H1 (cell line): ENCODE results near the gene TRIM14. TPM values are rescaled to one million over a fixed set of nuclear protein-coding genes. Genes with fewer than 3 reads are reported as not detected.

Source experiments
- BCL11A ChIP-seq, 2 experiments: IDR thresholded peaks; one replicate each; pipeline ENCODE4 v1.6.1; 2011; ENCODE audit warnings: low read depth in 2 of 2, low read length in 2 of 2, mild to moderate bottlenecking in 2 of 2
- CREB1 ChIP-seq: IDR thresholded peaks from 2 replicates; pipeline ENCODE4 v1.6.1; 2012; ENCODE audit warnings: inconsistent platforms
- KDM4A ChIP-seq: IDR thresholded peaks from one replicate; pipeline ENCODE4 v1.7.1; 2012; ENCODE audit warnings: low read depth, mild to moderate bottlenecking, moderate library complexity, low read length, inconsistent platforms; ENCODE audit not compliant: severe bottlenecking
- MAFK ChIP-seq: IDR thresholded peaks from 2 replicates; pipeline ENCODE4 v1.6.1; 2012; ENCODE audit warnings: low read depth, mild to moderate bottlenecking, improper control_type of control experiment, low read length
- NRF1 ChIP-seq: IDR thresholded peaks from 2 replicates; pipeline ENCODE4 v1.6.1; 2011; ENCODE audit warnings: mild to moderate bottlenecking, low read depth, low read length, improper control_type of control experiment
- SIN3A ChIP-seq, 2 experiments: IDR thresholded peaks in 1 of 2; conservative IDR thresholded peaks in 1 of 2; 2 replicates each; pipeline ENCODE4 v1.6.1; 2011 to 2012; ENCODE audit warnings: low read length in 2 of 2, improper control_type of control experiment in 1 of 2, low read depth in 1 of 2, mild to moderate bottlenecking in 1 of 2
- TAF1 ChIP-seq: IDR thresholded peaks from 2 replicates; pipeline ENCODE4 v1.6.1; 2011; ENCODE audit warnings: mild to moderate bottlenecking, low read depth, low read length
- polyA plus RNA-seq, 7 experiments: library from polyadenylated mRNA; depleted of rRNA in 3 of 7; stranded (reverse) in 5 of 7; unstranded in 2 of 7; fragments of >200 nt in 5 of 7; fragments of 200-250 nt in 2 of 7; gene quantifications; 1 replicate in 5 of 7; 2 replicates in 1 of 7; 4 replicates in 1 of 7; pipeline versions ENCODE4 v1.2.1 to v1.2.3, GENCODE V29; 2011 to 2013; ENCODE audit warnings: missing spikeins in 2 of 7, mixed read lengths in 2 of 7
- total RNA-seq: library from RNA; stranded (reverse); fragmentation: NEBNext Ultra II Directional; extraction: Animal tissue kit (Norgen Biotek cat#: 25700); gene quantifications from 2 replicates; pipeline ENCODE4 v1.2.1, GENCODE V29; 2021
- TF ChIP-seq, protein P1 (sequence below): fragments of 300-600 bp; sonication (generic); IDR thresholded peaks from 2 replicates; pipeline ENCODE4 v1.7.1; 2012; ENCODE audit warnings: low read length, moderate library complexity, mild to moderate bottlenecking, inconsistent platforms; ENCODE audit not compliant: insufficient replicate concordance
- TF ChIP-seq, protein P2 (sequence below), 3 experiments: IDR thresholded peaks; 1 replicate in 2 of 3; 2 replicates in 1 of 3; pipeline versions ENCODE4 v1.5.1 to v1.6.1; 2011; ENCODE audit warnings: low read length in 3 of 3, mild to moderate bottlenecking in 3 of 3, inconsistent platforms in 2 of 3, low read depth in 1 of 3, moderate library complexity in 1 of 3; ENCODE audit not compliant: insufficient read depth in 1 of 3; ENCODE audit errors: control extremely low read depth in 1 of 3

TRIM14 gene
- total and polyA plus RNA-seq, 2 of the 8 experiments (the other 6 are each of a cell fraction or from before 2014, with no cell fraction given) = 9.2 to 19.4 TPM

DNA sequence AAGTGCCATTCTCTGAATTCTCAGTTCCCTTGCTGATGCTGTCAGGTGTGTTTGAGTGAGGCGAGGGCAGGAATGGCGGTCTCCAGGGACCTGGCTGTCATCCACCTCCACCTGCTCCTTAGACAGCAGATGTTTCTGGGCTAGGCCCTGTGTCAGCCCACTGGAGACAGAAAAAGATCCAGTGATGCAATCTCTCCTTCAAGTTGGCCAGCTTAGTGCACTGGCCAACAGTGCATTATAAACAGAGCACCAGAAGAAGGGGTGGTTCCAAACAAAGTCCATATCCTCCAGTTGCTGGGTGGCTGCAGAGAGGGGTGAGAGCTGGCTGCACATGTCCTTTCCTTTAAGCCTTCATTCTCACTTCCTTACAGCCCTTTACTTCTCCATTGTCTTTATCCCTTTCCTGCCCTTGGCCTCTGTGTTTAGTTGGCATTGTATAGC lies 35.9 kb downstream of the TRIM14 start (continued):
- TF ChIP-seq, protein P1, sequence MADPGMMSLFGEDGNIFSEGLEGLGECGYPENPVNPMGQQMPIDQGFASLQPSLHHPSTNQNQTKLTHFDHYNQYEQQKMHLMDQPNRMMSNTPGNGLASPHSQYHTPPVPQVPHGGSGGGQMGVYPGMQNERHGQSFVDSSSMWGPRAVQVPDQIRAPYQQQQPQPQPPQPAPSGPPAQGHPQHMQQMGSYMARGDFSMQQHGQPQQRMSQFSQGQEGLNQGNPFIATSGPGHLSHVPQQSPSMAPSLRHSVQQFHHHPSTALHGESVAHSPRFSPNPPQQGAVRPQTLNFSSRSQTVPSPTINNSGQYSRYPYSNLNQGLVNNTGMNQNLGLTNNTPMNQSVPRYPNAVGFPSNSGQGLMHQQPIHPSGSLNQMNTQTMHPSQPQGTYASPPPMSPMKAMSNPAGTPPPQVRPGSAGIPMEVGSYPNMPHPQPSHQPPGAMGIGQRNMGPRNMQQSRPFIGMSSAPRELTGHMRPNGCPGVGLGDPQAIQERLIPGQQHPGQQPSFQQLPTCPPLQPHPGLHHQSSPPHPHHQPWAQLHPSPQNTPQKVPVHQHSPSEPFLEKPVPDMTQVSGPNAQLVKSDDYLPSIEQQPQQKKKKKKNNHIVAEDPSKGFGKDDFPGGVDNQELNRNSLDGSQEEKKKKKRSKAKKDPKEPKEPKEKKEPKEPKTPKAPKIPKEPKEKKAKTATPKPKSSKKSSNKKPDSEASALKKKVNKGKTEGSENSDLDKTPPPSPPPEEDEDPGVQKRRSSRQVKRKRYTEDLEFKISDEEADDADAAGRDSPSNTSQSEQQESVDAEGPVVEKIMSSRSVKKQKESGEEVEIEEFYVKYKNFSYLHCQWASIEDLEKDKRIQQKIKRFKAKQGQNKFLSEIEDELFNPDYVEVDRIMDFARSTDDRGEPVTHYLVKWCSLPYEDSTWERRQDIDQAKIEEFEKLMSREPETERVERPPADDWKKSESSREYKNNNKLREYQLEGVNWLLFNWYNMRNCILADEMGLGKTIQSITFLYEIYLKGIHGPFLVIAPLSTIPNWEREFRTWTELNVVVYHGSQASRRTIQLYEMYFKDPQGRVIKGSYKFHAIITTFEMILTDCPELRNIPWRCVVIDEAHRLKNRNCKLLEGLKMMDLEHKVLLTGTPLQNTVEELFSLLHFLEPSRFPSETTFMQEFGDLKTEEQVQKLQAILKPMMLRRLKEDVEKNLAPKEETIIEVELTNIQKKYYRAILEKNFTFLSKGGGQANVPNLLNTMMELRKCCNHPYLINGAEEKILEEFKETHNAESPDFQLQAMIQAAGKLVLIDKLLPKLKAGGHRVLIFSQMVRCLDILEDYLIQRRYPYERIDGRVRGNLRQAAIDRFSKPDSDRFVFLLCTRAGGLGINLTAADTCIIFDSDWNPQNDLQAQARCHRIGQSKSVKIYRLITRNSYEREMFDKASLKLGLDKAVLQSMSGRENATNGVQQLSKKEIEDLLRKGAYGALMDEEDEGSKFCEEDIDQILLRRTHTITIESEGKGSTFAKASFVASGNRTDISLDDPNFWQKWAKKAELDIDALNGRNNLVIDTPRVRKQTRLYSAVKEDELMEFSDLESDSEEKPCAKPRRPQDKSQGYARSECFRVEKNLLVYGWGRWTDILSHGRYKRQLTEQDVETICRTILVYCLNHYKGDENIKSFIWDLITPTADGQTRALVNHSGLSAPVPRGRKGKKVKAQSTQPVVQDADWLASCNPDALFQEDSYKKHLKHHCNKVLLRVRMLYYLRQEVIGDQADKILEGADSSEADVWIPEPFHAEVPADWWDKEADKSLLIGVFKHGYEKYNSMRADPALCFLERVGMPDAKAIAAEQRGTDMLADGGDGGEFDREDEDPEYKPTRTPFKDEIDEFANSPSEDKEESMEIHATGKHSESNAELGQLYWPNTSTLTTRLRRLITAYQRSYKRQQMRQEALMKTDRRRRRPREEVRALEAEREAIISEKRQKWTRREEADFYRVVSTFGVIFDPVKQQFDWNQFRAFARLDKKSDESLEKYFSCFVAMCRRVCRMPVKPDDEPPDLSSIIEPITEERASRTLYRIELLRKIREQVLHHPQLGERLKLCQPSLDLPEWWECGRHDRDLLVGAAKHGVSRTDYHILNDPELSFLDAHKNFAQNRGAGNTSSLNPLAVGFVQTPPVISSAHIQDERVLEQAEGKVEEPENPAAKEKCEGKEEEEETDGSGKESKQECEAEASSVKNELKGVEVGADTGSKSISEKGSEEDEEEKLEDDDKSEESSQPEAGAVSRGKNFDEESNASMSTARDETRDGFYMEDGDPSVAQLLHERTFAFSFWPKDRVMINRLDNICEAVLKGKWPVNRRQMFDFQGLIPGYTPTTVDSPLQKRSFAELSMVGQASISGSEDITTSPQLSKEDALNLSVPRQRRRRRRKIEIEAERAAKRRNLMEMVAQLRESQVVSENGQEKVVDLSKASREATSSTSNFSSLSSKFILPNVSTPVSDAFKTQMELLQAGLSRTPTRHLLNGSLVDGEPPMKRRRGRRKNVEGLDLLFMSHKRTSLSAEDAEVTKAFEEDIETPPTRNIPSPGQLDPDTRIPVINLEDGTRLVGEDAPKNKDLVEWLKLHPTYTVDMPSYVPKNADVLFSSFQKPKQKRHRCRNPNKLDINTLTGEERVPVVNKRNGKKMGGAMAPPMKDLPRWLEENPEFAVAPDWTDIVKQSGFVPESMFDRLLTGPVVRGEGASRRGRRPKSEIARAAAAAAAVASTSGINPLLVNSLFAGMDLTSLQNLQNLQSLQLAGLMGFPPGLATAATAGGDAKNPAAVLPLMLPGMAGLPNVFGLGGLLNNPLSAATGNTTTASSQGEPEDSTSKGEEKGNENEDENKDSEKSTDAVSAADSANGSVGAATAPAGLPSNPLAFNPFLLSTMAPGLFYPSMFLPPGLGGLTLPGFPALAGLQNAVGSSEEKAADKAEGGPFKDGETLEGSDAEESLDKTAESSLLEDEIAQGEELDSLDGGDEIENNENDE = no peak
- no peak for TF ChIP-seq CREB1
- TF ChIP-seq MAFK = no peak
- TF ChIP-seq TAF1 = no peak
- no peak for TF ChIP-seq NRF1
- TF ChIP-seq SIN3A (conservative IDR thresholded peaks at IDR 0.05 in 1 of 2, IDR thresholded peaks at IDR 0.05 in 1 of 2; ENCODE audit: low read depth in 1 of 2, low read length in 2 of 2) = no peak
- no peak for TF ChIP-seq BCL11A (IDR thresholded peaks at IDR 0.05; ENCODE audit: low read depth in 2 of 2, low read length in 2 of 2)
- TF ChIP-seq, protein P2, sequence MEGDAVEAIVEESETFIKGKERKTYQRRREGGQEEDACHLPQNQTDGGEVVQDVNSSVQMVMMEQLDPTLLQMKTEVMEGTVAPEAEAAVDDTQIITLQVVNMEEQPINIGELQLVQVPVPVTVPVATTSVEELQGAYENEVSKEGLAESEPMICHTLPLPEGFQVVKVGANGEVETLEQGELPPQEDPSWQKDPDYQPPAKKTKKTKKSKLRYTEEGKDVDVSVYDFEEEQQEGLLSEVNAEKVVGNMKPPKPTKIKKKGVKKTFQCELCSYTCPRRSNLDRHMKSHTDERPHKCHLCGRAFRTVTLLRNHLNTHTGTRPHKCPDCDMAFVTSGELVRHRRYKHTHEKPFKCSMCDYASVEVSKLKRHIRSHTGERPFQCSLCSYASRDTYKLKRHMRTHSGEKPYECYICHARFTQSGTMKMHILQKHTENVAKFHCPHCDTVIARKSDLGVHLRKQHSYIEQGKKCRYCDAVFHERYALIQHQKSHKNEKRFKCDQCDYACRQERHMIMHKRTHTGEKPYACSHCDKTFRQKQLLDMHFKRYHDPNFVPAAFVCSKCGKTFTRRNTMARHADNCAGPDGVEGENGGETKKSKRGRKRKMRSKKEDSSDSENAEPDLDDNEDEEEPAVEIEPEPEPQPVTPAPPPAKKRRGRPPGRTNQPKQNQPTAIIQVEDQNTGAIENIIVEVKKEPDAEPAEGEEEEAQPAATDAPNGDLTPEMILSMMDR (IDR thresholded peaks at IDR 0.05; ENCODE audit: control extremely low read depth in 1 of 3, insufficient read depth in 1 of 3, low read depth in 1 of 3, low read length in 3 of 3) = no peak
- no peak for TF ChIP-seq KDM4A
